Spleen (tissue), 11 donors: Measurements from ENCODE around the gene GNG5. TPM values are rescaled to one million over a fixed set of nuclear protein-coding genes. Genes with fewer than 3 reads are reported as not detected.

Source experiments
- DNase-seq: peaks from one replicate; pipeline ENCODE4 v3.0.0-alpha.2; 2020
- H3K27ac ChIP-seq, 8 donors: fragments of 200-600 bp; sonication (generic) in 7 of 8; 1 replicate in 4 of 8; 2 replicates in 4 of 8; pipeline versions ENCODE4 v1.5.0 to v1.8.0; 2016 to 2021; ENCODE audit warnings: inconsistent platforms in 4 of 8, mild to moderate bottlenecking in 4 of 8, moderate library complexity in 1 of 8
- H3K27me3 ChIP-seq, 7 donors: fragments of 200-600 bp; sonication (generic) in 6 of 7; replicated peaks in 1 of 7; 1 replicate in 4 of 7; 2 replicates in 3 of 7; pipeline versions ENCODE4 v1.5.0 to v1.8.0; 2016 to 2021; ENCODE audit warnings: inconsistent platforms in 3 of 7, mild to moderate bottlenecking in 1 of 7
- H3K36me3 ChIP-seq, 6 donors: fragments of 200-600 bp; sonication (generic) in 5 of 6; 1 replicate in 4 of 6; 2 replicates in 2 of 6; pipeline versions ENCODE4 v1.5.0 to v1.8.0; 2016 to 2021; ENCODE audit warnings: inconsistent platforms in 2 of 6
- H3K4me1 ChIP-seq, 6 donors: fragments of 200-600 bp; sonication (generic) in 5 of 6; 1 replicate in 3 of 6; 2 replicates in 3 of 6; pipeline versions ENCODE4 v1.5.0 to v1.8.0; 2016 to 2021; ENCODE audit warnings: inconsistent platforms in 3 of 6
- H3K4me3 ChIP-seq, 8 donors: fragments of 200-600 bp; sonication (generic) in 7 of 8; 1 replicate in 4 of 8; 2 replicates in 4 of 8; pipeline versions ENCODE4 v1.5.0 to v1.8.0; 2016 to 2021; ENCODE audit warnings: inconsistent platforms in 4 of 8, mild to moderate bottlenecking in 4 of 8, moderate library complexity in 2 of 8
- H3K9me3 ChIP-seq, 8 donors: fragments of 200-600 bp; sonication (generic) in 7 of 8; 1 replicate in 4 of 8; 2 replicates in 4 of 8; pipeline versions ENCODE4 v1.5.0 to v1.8.0; 2016 to 2021; ENCODE audit warnings: inconsistent platforms in 4 of 8
- POLR2A ChIP-seq, 3 donors: fragments of 450-650 bp; IDR thresholded peaks; one replicate each; pipeline ENCODE4 v1.5.1; 2017; ENCODE audit warnings: antibody characterized with exemption in 3 of 3, mild to moderate bottlenecking in 1 of 3
- POLR2AphosphoS5 ChIP-seq, 3 donors: sonication (generic); formaldehyde crosslinking; IDR thresholded peaks; one replicate each; pipeline ENCODE4 v1.5.1; 2017; ENCODE audit warnings: antibody characterized with exemption in 3 of 3
- WGBS, 5 donors: extraction: QIAGEN DNeasy Blood & Tissue Kit in 3 of 5; methylation state at CpG; one replicate each; pipeline versions ENCODE4 v1.1.5 to v1.1.7; 2013 to 2018; 5-methylcytosine and 5-hydroxymethylcytosine counted together
- intact Hi-C: fragments of 100-400 bp; cut with DNase I; formaldehyde crosslinking; loops from one replicate; pipeline ENCODE4 v1.15.0; 2023; ENCODE audit warnings: low total_unique reads
- polyA plus RNA-seq, 3 donors: library from polyadenylated mRNA; stranded (reverse); fragments of 200-250 nt; gene quantifications; one replicate each; pipeline ENCODE4 v1.2.1, GENCODE V29; 2013
- total RNA-seq, 7 donors: library from RNA; depleted of rRNA in 3 of 7; stranded (reverse); fragments of >200 nt in 3 of 7; fragmentation: NEBNext Ultra II Directional in 4 of 7; extraction: Animal tissue kit (Norgen Biotek cat#: 25700) in 4 of 7; gene quantifications; one replicate each; pipeline versions ENCODE4 v1.1.0 to v1.2.1, GENCODE V29; 2016 to 2021
- TF ChIP-seq, protein P1 (sequence below), 11 experiments: fragments of 200-600 bp in 7 of 11; fragments of 450-650 bp in 4 of 11; sonication (generic) in 4 of 11; IDR thresholded peaks in 8 of 11; conservative IDR thresholded peaks in 3 of 11; 1 replicate in 7 of 11; 2 replicates in 4 of 11; pipeline versions ENCODE4 v1.4.0 to v1.8.0; 2016 to 2021; ENCODE audit warnings: antibody characterized with exemption in 11 of 11, inconsistent platforms in 4 of 11, mild to moderate bottlenecking in 1 of 11
- donor health status: healthy with polysubstance abuse.
- donor health status: DM: no; HTN: no; CAD: no; lungs with moderate emphysema.
- donor health status: DM: no; HTN: no; CAD: no.
- donor health status: Bipolar disorder and iron deficiency.
- donor health status: healthy.
- donor health status: DM: no; HTN: no; CAD: no.
- donor health status: DM: yes; HTN: yes; CAD: no.

GNG5 gene
- total and polyA plus RNA-seq, 10 donors: 56.5 to 162 (median 90.4) TPM

GRCh38 chr1:84493747-84494146, 12.6 kb downstream of the GNG5 start:
- no peak overlapping the region for H3K4me3 ChIP-seq
- 63 to 83% (median 80%) methylated on average over 1 of the region's 1 CpG for WGBS, 5 donors
- no peak for DNase-seq
- H3K9me3 ChIP-seq: no peaks in the 10 kb centered on the region
- intact Hi-C loops: no loop called here
- H3K4me1 ChIP-seq: peaks cover 0 to 12% (median 3%) of the 10 kb centered on the region in 6 donors
- H3K27me3 ChIP-seq: no peaks in the 10 kb centered on the region
- peaks cover 2 to 97% (median 71%) of the 10 kb centered on the region in 6 donors for H3K36me3 ChIP-seq
- TF ChIP-seq POLR2AphosphoS5 (IDR thresholded peaks at IDR 0.05) (no peak), POLR2A (IDR thresholded peaks at IDR 0.05) (no peak)
- TF ChIP-seq, protein P1, sequence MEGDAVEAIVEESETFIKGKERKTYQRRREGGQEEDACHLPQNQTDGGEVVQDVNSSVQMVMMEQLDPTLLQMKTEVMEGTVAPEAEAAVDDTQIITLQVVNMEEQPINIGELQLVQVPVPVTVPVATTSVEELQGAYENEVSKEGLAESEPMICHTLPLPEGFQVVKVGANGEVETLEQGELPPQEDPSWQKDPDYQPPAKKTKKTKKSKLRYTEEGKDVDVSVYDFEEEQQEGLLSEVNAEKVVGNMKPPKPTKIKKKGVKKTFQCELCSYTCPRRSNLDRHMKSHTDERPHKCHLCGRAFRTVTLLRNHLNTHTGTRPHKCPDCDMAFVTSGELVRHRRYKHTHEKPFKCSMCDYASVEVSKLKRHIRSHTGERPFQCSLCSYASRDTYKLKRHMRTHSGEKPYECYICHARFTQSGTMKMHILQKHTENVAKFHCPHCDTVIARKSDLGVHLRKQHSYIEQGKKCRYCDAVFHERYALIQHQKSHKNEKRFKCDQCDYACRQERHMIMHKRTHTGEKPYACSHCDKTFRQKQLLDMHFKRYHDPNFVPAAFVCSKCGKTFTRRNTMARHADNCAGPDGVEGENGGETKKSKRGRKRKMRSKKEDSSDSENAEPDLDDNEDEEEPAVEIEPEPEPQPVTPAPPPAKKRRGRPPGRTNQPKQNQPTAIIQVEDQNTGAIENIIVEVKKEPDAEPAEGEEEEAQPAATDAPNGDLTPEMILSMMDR (IDR thresholded peaks at IDR 0.05 in 8 of 11, conservative IDR thresholded peaks at IDR 0.05 in 3 of 11): no peak
- H3K27ac ChIP-seq: no peak overlapping the region

GRCh38 chr1:84492726-84493125, 13.7 kb downstream of the GNG5 start:
- intact Hi-C loops: no loop called here
- TF ChIP-seq POLR2AphosphoS5 (IDR thresholded peaks at IDR 0.05) (no peak), POLR2A (IDR thresholded peaks at IDR 0.05) (no peak)
- TF ChIP-seq, protein P1 (IDR thresholded peaks at IDR 0.05 in 8 of 11, conservative IDR thresholded peaks at IDR 0.05 in 3 of 11): no peak
- H3K9me3 ChIP-seq: no peaks in the 10 kb centered on the region
- H3K4me1 ChIP-seq: peaks cover 0 to 15% (median 1%) of the 10 kb centered on the region in 6 donors
- no peaks in the 10 kb centered on the region for H3K27me3 ChIP-seq
- no peak for DNase-seq
- H3K36me3 ChIP-seq: peaks cover 2 to 96% (median 63%) of the 10 kb centered on the region in 6 donors
- H3K27ac ChIP-seq: no peak overlapping the region
- no peak overlapping the region for H3K4me3 ChIP-seq
- WGBS, 5 donors: 75 to 97% (median 90%) methylated on average over 1 of the region's 1 CpG

DNA sequence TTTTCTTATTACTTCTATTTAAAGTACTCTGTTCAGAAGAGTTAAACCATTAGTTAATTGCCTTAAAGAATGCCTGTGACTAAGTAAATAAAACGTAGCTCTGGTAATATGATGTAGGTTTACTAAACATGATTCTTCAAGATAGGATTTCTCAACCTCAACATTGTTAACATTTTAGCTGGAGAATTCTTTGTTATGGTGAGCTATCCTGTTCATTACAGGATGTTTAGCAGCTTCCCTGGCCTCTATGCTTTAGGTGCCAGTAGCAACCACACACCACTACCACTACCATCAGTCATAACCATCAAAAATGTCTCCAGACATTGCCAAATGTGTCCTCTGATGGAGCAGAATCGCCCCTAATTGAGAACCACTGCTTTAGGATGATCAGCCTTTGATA, 16.6 kb downstream of the GNG5 start:
- H3K4me1 ChIP-seq: peaks cover 0 to 26% (median 6%) of the 10 kb centered on the region in 6 donors
- WGBS, 5 donors: 91 to 98% (median 93%) methylated on average over 2 of the region's 2 CpGs
- no peaks in the 10 kb centered on the region for H3K27me3 ChIP-seq
- H3K27ac ChIP-seq: no peak overlapping the region
- TF ChIP-seq, protein P1 (IDR thresholded peaks at IDR 0.05 in 8 of 11, conservative IDR thresholded peaks at IDR 0.05 in 3 of 11): no peak
- TF ChIP-seq POLR2AphosphoS5 (IDR thresholded peaks at IDR 0.05) (no peak), POLR2A (IDR thresholded peaks at IDR 0.05) (no peak)
- H3K4me3 ChIP-seq: no peak overlapping the region
- no peak for DNase-seq
- H3K9me3 ChIP-seq: no peaks in the 10 kb centered on the region
- intact Hi-C loops: no loop called here
- H3K36me3 ChIP-seq: peaks cover 0 to 96% (median 51%) of the 10 kb centered on the region in 6 donors

GRCh38 chr1:84488107-84488506, 18.3 kb downstream of the GNG5 start:
- no peak overlapping the region for H3K27ac ChIP-seq
- WGBS, 5 donors: 47 to 96% (median 72%) methylated on average over 3 of the region's 3 CpGs
- no peak for DNase-seq
- no peaks in the 10 kb centered on the region for H3K9me3 ChIP-seq
- H3K4me1 ChIP-seq: peaks cover 0 to 40% (median 6%) of the 10 kb centered on the region in 6 donors
- intact Hi-C loops: no loop called here
- H3K27me3 ChIP-seq: no peaks in the 10 kb centered on the region
- no peak overlapping the region for H3K4me3 ChIP-seq
- no peak for TF ChIP-seq POLR2A (IDR thresholded peaks at IDR 0.05)
- no peak for TF ChIP-seq POLR2AphosphoS5 (IDR thresholded peaks at IDR 0.05)
- TF ChIP-seq, protein P1 (IDR thresholded peaks at IDR 0.05 in 8 of 11, conservative IDR thresholded peaks at IDR 0.05 in 3 of 11): no peak
- H3K36me3 ChIP-seq: peaks cover 0 to 96% (median 56%) of the 10 kb centered on the region in 6 donors
